NCI-H226 (cell line): Measurements from ENCODE around the gene SYNGR3.
"Not testable (repeated sequence)": the region's sequence is repeated elsewhere in the genome, so short reads cannot be mapped to it uniquely, and the experiment has no call there.

Experiments used
- DNase-seq: peaks from one replicate; pipeline ENCODE4 v3.0.0-alpha.2; 2015

The SYNGR3 gene

DNA sequence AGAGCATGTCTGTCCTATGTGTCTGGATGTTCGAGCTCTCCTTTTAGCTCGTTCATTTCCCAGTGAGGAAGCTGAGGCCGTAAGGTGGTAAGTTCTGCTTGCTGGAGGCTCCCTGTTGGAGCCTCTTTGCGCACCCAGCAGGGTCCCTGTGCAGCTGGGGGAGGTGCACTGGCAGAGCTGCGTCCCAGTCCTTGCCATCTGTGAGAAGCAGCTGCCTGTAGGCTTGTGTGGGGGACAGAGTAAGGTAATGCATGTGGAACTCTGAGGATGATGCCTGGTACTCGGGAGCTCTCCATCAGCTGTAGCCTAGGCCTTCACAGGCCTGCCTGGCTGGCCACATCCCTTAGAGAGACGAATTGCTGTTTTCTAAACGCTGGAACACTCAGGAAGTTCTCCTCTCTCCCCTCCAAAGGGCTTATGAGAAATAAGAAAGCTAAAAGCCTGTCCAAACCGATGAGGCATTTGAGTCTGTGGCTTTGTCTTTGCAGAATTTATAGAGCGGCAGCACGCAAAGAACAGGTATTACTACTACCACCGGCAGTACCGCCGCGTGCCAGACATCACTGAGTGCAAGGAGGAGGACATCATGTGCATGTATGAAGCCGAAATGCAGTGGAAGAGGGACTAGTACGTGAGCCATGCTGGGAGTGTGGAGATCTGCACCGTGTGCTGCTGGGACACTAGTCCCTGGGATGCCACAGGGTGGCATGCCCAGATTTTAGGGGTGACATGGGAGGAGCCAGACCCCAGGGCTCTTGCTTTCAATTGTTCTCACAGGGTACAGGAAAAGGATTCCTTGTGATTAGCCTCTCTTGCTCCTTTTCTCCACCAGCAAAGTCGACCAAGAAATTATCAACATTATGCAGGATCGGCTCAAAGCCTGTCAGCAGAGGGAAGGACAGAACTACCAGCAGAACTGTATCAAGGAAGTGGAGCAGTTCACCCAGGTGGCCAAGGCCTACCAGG lies 28.8 kb upstream of the SYNGR3 start:
- no peak for DNase-seq

DNA sequence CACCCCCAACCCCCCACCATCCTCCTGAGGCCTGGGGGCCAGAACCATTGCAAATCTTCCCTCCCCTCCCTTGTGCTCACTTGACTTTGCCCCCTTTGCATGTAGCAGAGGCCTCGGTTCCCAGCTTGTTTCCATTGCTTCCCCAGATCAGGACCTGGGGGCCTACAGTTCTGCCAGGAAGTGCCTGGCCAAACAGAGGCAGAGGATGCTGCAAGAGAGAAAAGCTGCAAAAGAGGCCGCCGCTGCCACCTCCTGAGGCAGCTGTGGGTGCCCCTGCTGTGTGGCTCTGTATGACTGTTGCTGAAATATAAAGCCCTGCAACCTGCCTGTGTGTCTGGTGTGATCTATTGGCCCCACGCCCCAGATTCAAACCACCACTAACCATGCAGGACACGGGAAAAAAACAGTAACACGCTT lies 28.1 kb upstream of the SYNGR3 start:
- DNase-seq: no peak

DNA sequence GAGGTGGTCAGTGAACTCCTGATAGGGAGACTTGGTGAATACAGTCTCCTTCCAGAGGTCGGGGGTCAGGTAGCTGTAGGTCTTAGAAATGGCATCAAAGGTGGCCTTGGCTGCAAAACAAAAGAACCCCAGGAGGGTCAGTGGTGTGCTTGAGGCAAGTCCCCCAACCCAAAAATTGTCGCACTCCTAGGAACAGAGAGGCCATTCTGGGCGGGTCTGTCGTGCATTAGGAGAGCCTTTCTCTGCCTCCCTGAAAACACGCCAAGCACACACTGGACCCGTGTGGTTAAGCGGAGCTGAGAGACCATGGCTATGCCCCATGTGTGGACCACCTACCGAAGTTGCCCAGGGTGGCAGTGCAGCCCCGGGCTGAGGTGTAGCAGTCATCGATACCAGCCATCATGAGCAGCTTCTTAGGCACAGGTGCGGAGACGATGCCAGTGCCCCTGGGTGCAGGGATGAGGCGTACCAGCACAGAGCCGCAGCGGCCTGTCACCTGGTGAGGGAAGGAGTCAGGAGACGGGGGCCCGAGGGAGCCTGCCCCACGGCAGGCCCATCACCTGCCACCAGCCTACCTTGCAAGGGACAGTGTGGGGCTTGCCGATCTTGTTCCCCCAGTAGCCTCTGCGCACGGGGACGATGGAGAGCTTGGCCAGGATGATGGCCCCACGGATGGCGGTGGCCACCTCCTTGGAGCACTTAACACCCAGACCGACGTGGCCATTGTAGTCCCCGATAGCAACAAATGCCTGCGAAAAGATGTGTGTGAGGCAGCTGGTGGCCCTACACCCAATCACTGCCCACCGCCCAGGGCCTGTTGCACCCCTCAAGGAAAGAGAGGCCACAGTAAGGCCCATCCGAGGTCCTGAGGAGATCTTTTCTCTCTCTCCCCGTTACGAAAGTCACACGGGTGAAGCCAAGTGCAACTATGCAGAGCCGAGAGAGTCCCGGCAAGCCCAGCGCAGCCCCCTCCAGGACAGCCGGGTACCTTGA lies 27.3 kb upstream of the SYNGR3 start:
- DNase-seq: not testable (repeated sequence)

DNA sequence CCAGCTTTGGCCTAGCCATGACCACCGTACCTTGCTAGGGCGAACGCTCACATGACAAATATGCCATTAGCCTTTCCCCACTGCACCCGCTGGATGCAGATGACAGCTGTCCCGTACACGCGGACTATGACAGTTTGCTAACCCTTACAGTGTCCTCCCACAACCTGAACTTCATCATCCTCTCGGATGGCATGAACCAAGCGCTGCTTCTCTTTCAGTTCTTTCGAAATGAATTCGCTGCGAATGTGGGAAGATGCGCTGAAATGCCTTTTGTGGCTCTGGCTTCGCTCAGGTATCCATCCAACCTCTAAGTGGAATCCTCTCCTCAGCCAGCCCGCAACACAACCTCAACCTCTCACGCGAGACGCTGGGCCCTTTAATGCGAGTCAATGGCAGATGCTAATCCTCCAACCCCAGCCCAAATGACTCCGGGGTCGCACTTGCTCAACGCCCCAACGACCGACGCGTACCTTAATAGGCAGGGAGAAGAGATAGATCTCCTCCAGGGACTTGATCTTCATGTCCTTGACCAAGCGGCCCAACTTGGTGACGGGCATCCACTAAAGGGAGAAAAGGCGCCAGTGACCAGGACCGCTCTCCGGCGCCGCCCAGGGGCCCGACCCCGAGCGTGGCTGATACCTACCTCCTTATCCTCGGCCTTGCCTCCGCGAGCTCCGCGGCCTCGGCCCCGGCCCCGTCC lies 25.8 kb upstream of the SYNGR3 start:
- no peak for DNase-seq

DNA sequence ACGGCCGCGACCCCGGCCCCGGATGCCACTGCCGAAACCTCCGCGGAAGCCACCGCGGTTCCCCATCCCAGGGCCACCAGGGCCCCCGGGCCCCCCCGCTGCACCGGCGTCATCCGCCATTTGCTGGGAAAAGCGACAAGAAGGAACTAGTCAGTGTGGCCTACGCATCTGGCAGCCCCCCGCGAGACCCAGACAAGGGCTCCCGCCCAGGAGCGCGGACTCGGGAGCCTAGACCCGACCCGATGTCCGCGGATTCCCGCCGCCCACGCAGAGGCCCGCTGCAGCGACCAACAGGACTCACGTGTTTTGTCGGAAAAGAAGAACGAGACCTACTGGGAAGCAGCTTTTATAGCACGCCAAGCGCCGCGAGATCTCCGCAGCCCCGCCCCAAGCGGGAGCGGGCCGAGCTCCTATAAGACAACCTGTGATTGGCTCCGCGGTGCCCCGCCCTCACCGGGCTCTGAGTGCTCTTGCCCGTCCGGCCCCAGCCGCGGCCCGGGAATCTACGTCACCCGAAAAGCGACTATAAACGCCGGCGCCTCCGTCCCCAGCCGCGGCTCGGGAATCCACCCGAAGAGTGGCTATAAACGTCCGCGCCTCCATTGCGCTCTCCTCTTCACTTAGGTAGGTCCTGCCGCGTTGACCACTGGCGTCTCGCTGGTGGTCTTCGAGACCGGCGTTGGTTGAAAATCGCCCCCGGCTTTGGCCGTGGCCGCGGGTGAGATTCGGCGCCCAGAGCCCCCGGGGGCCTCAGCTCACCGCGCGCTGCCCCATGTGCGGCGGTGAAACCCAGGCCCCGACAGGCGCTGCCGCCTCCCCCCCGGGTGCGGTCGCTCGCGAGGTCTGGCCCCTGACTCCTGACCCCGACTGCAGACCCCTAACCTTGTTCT lies 25.0 kb upstream of the SYNGR3 start, which contains the start of gene RPS2:
RPS2 (minus strand) TSS at position 321 of the 890 bp plus-strand sequence; CDS start at position 120, 201 bp downstream.
- peak; percentile 97 for DNase-seq

DNA sequence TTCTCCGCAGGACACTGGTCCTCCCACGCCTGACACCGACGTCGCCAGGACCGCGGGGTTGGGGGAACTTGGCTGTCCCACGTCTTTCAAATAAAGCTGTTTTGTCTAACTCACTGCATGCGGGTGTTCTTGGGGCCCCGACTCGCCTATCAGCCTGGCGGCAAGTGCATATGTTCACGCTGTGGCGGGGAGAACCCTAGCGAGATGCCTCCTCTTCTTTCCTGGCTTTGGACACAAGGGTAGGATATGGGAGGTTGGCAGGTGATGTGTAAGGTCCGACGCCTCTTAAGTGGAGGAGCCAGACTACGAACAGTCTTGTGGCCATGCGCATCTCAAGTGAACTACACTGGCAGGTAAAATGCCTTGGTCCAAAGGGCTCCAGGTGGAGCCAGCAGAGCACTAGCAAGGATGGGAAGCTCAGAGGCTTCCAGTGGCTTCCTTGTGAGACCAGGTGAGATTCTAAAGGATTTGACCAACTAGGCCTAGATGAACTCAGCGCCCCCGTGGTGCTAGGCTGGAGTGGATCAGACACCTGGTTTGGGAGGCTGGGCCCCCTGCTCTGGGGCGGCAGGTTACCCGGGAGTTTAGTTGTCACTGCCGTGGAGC lies 24.3 kb upstream of the SYNGR3 start:
- DNase-seq: no peak

DNA sequence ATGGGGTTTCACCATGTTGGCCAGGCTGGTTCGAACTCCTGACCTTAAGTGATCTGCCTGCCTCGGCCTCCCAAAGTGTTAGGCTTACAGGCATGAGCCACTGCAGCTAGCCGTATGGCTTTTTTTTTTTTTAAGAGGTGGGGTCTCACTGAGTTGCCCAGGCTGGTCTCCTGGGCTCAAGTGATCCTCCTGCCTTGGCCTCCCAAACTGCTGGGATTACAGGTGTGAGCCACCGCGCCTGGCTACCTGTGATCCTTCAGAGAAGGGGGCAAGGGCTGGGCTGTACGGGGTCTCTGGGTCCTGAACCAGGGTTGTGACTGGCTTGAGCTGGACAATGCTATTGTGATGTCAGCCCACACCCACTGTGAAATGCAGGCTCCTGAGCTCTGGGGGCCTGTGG lies 23.3 kb upstream of the SYNGR3 start, which contains the start of gene RNF151:
RNF151 (plus strand) TSS at position 397 of the 400 bp plus-strand sequence. CDS start 26 bp downstream, outside the sequence.
- no peak for DNase-seq

DNA sequence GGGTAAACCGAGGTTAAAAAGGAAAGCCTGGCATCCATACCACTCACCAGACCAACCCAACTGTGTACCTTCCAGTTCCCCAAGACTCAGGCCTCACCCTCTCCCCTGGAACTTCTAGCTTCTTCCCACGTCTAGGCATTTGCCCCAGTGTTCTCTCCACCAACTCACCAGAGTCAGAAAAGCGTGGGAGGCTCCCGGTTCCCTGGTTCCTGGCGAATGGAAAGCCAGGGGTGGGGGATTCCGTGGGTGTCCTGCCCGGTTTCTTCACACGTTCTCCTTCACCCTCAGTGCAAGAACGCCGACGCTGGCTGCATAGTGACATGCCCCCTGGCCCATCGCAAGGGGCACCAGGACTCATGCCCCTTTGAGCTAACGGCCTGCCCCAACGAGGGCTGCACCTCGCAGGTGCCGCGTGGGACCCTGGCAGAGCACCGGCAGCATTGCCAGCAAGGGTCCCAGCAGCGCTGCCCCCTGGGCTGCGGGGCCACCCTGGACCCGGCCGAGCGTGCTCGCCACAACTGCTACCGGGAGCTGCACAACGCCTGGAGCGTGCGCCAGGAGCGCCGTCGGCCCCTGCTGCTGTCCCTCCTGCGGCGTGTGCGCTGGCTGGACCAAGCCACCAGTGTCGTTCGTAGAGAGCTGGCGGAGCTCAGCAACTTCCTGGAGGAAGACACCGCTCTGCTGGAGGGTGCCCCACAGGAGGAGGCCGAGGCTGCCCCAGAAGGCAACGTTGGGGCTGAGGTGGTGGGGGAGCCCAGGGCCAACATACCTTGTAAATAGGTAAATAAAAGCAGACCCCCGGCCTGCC lies 21.4 kb upstream of the SYNGR3 start:
- no peak for DNase-seq

DNA sequence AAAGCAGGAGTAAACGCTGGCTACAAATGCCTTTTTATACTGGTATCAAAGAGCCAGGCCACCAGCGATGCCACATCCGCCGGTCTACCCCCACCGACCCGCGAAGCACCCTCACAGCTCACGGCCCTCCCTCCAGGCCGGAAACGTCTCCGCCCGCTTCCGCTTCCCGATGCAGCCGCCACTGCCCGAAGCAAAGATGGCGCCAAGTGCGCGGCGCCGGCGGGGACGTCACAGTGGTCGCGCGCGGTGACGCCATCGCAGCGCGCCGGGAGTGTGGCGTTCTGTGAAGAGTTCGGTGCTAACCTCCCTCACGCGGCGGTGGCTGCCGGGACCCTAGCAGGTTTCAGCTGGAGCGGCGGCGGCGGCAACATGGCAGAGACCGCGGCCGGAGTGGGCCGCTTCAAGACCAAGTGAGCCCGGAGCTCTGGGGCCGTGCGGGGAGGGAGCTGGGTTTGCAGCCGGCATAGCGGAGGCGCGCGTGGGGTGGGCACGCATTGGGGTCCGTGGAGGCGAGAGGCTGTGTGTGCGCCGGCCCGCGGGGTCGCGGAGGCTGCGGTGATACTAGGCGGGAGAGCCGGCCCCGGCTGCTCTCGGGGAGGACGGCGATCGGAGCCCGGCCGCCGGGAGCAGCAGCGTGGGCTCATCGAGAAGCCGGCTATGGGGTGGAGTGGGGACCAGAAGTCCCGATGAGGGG lies 17.8 kb upstream of the SYNGR3 start, which contains the start of gene TBL3:
TBL3 (plus strand) TSS at position 258 of the 694 bp plus-strand sequence; CDS start at position 370, 112 bp downstream.
- peak; percentile 90 for DNase-seq

DNA sequence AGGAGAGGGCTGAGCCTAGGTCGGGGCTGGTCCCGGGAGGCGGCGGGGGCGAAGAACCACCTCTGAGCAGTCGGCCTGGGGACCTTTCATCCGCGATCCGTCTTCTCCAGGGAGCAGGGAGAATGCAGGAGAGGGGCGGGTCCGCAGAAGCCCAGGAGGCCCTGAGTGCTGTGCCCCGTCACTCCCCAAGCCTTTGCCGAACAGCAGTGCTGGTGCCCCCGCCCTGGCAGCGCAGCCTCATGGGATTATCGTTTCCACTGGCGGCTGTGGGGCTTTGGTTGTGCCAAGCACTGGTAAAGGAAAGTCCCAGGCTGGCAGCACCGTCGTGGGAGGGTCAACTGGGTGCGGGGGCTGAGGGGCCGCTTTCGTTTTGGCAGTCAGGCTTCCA lies 17.3 kb upstream of the SYNGR3 start:
- no peak for DNase-seq

DNA sequence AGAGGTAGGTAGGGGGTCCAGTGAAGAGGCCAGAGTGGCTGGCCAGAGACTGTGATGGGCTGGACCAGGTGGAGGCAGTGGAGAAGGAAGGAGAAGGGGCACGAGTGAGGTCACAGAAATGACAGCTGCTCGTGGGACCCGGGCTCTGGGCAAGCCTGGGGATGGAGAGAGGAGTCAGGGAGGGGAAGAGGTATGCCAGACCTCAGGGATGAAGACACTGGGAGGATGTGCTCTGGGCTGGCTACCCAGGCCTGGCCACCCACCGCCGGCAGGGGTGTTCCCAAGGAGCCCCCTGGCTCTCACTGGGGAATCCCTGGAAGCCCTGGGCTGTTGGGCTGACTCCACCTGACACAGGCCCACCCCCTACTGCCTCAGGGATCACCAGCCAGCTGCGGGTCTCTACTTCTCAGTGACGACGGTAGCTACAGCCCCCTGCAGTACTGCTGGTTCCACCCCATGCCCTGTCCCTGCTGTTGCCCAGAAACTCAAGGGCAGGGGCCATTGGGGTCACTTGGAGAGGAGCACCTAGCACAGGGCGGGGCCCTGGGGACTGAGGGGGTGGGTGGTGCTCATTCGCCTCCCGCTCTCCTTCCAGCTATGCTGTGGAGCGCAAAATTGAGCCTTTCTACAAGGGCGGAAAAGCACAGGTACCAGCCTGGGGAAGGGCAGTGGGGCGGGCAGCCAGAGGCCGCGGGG lies 16.2 kb upstream of the SYNGR3 start:
- DNase-seq: no peak

DNA sequence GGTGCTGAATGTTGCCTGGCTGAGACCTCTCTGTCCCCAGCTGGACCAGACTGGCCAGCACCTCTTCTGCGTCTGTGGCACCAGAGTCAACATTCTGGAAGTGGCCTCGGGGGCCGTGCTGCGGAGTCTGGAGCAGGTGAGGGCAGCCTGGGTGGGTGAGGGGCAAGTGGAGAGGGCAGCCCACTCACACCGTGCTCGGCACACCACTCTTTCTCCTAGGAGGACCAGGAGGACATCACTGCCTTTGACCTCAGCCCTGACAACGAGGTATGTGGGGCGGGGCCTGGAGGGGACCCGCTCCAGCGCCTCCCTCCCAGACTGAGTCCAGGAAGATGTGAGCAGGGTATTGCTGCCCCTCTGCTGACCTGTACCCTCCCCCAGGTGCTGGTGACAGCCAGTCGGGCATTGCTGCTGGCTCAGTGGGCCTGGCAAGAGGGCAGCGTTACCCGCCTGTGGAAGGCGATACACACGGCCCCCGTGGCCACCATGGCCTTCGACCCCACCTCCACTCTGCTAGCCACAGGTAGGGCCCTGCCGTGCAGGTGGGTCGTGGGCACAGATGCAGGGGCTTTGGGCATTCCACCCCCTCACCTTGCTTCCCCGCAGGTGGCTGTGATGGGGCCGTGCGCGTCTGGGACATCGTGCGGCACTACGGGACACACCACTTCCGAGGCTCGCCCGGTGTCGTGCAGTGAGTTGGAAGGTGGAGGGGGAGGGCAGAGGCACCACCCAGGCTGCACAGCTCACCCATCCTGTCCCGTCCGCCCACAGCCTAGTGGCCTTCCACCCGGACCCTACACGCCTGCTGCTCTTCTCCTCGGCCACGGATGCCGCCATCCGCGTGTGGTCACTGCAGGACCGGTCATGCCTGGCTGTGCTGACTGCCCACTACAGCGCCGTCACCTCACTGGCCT lies 15.4 kb upstream of the SYNGR3 start:
- DNase-seq: no peak

DNA sequence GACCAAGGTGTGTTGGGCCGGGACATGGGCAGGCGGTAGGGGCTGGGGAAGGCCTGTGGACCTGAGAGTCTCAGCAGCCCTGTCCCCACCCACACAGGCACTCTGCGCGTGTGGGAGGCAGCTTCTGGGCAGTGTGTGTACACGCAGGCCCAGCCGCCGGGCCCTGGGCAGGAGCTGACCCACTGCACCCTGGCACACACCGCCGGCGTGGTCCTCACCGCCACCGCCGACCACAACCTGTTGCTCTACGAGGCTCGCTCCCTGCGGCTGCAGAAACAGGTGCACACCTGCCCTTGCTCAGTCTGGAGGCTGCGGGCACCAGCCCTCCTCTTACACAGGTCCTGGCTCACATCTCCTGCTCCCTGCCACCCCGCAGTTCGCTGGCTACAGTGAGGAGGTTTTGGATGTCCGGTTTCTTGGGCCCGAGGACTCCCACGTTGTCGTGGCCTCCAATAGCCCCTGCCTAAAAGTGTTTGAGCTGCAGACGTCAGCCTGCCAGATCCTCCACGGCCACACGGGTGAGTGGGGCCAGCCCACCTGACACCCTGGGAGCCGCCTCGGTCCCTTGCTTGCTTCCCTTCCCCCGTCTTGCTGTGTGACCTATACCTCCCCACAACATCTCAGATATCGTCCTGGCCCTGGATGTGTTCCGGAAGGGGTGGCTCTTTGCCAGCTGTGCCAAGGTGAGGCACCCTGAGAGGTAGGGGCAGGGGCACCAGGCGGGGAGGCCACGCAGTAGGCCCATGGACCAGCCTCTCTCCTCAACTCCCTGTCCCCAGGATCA lies 14.1 kb upstream of the SYNGR3 start:
- no peak for DNase-seq

DNA sequence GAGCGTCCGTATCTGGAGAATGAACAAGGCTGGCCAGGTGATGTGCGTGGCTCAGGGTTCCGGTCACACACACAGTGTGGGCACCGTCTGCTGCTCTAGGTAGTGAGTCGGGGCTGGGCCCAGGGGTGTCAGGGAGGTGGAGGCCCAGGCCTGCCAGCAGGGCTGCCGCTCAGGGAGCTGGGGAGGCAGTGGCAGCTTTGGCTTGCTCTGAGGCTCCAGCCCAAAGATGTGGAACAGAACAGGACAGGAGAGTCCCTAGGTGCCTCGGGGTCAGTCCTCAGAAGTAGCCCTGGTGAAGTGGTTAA lies 13.6 kb upstream of the SYNGR3 start:
- no peak for DNase-seq

DNA sequence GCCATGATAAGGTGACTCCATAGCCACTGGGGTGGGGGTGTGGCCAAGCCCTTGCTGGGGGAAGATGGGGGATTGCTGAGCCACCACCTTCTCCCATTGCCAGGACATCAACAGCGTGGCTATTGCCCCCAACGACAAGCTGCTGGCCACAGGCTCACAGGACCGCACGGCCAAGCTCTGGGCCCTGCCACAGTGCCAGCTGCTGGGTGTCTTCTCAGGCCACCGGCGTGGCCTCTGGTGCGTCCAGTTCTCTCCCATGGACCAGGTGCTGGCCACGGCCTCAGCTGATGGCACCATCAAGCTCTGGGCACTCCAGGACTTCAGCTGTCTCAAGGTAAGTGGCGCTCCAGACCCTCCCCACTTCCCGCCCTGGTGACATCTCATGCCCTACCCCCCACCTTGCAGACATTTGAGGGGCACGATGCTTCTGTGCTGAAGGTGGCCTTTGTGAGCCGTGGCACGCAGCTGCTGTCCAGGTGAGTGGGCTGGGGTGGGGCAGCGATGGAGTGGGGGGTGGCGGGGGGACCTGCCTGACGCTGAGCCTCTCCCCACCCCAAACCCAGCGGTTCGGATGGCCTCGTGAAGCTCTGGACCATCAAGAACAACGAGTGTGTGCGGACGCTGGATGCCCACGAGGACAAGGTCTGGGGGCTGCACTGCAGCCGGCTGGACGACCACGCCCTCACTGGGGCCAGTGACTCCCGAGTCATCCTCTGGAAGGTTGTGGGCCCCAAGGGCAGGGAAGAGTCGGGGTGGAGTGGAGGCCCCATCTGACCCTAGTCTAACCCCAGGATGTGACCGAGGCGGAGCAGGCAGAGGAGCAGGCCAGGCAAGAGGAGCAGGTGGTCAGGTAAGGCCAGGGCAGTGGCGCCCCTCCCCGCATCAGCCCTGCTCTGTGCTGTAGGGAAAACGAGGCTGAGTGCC lies 12.6 kb upstream of the SYNGR3 start:
- no peak for DNase-seq

DNA sequence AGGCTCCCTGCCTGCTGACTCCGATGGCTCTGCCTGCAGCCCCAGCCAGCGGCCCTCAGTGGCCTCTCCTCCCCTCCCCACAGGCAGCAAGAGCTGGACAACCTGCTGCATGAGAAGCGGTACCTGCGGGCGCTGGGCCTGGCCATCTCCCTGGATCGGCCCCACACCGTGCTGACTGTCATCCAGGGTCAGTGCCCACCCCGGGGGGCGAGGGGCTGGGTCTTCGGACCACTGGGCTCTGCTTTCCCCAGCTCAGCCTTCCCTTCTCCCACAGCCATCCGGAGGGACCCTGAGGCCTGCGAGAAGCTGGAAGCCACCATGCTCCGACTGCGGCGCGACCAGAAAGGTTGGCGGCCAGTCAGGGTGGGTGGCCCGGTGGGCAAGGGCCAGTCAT lies 11.9 kb upstream of the SYNGR3 start:
- no peak for DNase-seq
